Nucleus accumbens (tissue), 56 donors: ENCODE measurements around the gene LARGE2.

ENCODE experiments used
- DNase-seq, 56 donors: peaks; one replicate each; lab custom pipeline; 2025; lab: John Stamatoyannopoulos, UW

Gene LARGE2

DNA sequence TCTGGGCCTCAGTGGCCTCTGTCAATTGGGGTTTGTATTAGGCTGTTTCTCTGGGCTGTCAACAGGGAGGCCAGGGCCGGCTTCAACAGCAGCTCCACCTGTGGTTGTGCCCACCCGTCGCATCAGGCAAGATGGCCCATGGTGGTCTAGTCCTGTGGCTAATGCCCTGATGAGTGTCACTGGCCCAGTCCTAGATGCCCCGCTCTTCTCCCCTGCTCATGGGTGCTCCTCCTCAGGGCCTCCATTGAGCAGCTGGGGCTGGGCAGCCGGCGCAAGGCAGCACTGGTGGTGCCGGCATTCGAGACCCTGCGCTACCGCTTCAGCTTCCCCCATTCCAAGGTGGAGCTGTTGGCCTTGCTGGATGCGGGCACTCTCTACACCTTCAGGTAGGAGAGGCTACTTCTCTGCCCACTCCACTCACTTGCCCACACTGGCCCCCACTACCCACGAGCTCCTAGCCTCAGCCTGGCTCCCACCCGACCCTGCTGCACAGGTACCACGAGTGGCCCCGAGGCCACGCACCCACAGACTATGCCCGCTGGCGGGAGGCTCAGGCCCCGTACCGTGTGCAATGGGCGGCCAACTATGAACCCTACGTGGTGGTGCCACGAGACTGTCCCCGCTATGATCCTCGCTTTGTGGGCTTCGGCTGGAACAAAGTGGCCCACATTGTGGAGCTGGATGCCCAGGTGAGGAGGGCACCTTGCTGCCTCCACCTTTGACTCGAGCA is 5.4 kb downstream of the LARGE2 start:
- DNase-seq = no peak

DNA sequence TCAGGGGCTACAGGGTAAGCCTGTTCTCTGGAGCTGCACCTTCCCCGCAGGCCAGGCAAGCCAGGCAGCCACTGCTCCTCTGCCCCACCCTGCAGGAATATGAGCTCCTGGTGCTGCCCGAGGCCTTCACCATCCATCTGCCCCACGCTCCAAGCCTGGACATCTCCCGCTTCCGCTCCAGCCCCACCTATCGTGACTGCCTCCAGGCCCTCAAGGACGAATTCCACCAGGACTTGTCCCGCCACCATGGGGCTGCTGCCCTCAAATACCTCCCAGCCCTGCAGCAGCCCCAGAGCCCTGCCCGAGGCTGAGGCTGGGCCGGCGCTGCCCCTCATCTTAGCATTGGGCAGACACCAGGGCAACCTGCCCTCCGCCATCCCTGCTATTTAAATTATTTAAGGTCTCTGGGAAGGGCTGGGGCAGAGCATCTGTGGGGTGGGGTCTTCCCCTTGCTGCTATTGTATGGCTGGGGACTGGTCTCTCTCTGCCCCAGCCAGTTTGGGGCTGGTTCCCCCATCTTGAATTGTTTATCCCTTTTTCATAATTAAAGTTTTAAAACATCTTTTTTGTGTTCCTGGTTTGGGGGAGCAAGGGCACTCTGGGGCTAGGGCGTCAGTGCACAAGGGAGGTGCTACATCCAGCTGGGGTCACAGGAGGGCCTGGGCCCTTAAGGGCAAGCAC is 6.2 kb downstream of the LARGE2 start:
- DNase-seq = no peak

DNA sequence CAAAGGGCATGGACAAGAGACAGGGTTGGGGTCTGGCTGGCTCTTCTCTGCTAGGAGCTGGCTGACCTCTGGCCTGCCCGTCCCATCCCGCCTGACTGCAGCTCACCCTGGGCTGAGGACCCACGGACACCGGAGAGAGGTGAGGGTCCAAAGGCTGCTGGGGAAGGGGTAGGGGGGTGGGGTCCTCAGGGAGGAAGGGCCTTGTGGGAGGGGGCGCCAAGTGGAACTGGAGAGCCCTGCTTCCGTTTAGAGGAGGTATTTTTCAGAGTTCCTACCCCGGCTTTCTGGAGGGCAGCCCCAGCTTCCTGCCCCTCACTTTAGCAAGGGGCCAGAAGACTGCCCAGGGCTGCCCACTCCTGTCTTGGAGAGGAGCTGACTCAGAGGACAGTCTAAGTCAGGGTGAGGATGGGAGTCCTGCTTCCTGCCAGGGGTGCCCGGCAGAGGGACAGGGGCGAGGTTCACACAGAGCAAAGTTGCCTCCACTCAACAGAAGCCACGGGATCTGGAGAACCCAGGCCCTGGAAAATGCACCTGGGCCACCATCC is 7.1 kb downstream of the LARGE2 start:
- no peak for DNase-seq

DNA sequence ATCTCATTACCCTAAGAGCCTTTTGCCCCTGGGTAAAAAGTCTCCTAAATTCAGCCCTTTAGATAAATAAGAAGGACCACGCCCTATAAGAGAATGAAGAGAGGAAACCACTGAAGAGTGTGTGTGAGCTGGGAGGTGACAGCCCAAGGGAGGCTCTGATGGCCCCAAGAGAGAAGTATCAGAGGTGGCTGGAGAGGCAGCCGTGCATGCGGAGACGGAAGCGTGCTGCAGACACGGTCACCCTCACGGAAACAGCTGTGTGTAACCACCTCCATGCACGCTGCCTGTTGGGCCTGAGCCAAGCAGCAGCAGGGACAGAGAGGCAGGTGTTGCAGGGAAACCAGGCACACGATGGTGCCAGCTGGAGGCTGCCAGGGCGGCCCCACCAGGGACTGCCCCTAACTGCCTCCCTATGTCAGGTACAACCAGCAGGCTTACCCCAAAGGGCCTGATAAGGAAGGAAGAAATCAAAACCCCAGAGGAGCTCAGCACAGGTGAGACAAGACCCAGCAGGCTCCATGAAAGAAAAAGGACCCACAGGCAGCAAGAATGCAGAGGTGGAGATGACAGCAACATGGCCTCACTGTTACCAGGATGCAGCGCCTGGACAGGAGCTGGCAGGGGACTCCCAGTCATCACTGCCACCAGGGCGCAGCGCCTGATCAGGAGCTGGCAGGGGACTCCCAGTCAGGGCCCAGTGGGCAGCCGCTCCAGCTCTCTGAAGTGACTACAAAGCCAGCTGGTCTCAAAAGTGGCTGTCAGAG is 7.8 kb downstream of the LARGE2 start:
- peak in 11 of 56 donors; percentile 20 to 56 (median 43) for DNase-seq

DNA sequence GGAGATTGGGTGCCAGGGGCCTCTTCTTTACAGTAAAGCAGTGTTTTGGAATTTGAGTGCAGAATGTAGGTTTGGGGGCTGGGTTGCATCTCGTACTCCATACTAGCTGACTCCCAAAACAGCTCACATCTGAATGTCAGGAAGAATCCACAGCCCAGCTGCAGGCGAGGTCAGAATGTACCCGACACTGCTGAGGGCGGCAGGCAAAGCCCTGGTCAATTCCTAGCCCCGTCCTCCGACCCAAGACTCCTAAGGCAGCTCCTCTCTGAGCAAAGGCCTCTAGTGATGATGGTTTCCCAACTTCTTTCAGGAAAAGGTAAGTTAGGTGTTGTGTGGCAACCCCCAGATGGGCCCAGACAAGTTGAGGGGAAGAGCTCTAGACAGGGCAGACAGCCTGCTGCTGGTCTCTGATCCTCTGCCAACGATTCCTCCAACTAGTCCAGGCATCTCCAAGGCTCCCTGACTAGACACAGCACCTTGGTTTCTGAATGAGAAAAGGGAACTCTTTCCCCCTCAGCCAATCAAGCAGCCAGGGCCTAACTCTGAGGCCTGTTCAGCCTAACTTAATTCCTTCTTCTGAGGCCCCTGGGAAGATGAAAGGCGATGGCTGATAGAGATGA is 8.6 kb downstream of the LARGE2 start:
- DNase-seq = no peak

DNA sequence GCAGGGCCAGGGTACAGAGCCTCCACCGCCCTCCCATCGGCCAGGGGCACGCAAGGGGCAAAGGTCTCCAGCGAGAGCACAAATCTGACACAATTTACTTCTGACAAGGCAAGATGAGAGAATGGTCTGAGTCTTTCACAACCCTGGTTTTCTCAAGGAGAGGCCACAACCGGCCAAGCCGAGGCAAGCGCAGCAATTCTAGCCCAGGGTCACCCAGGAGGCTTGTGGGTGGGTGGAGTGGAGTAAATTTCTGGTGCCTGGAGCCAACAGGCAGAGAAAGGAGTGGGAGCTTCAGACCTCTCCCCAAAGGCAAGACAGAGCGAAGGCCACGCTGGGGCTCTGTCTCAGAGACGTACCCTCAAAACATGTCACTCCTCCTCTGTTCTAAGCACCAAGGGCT is 9.3 kb downstream of the LARGE2 start:
- no peak for DNase-seq

DNA sequence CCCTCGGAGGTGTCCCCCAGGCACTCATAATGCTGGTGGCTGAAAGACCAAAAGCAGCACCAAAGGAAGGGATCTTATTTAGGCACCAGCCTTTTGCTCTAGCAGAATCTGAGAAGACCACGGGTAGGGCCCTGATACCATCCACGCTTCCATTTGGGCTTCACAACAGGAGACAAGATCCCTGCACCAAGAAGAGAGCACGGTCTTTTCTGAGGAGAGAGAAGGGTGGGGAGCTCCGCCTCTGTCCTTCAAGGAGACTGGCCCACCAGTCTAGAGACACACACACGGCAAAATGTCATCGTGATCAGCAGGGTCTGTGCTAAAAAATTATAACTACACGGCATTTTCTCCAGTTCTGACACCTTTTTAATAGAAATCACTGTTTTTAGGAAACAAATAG is 9.8 kb downstream of the LARGE2 start:
- DNase-seq = no peak

DNA sequence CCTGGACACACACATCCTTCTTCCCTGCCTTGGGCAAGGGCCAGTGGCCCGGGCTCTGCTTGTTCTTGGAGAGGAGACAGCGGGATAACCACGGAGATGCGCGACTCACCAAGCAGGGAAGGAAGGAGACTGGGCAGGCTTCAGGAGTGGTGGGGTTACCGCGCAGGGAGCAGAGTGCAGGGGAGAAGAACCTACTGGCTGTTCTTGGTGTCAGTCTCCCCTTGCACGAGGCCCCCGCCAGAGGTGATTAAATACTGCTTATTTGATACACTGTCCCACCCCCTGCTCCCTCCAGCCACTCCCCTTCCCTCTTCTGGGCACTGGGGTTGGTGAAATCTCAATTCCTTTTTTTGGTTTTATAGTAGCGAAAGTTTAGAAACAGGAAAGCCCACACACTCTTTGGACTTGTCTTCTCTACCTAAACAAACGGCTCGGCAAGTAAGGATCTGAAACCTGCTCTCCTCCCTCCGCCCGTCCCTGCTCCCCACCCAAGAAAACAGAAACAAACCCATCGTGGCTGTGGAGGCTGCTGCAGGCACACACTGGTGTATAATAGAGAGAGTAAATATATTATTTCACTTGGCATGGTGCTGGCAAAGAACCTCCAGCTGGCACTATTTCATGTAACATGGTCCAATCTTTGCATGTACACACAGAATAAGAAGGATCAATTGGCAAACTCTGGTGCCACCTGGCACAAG is 10.8 kb downstream of the LARGE2 start:
- DNase-seq = no peak

DNA sequence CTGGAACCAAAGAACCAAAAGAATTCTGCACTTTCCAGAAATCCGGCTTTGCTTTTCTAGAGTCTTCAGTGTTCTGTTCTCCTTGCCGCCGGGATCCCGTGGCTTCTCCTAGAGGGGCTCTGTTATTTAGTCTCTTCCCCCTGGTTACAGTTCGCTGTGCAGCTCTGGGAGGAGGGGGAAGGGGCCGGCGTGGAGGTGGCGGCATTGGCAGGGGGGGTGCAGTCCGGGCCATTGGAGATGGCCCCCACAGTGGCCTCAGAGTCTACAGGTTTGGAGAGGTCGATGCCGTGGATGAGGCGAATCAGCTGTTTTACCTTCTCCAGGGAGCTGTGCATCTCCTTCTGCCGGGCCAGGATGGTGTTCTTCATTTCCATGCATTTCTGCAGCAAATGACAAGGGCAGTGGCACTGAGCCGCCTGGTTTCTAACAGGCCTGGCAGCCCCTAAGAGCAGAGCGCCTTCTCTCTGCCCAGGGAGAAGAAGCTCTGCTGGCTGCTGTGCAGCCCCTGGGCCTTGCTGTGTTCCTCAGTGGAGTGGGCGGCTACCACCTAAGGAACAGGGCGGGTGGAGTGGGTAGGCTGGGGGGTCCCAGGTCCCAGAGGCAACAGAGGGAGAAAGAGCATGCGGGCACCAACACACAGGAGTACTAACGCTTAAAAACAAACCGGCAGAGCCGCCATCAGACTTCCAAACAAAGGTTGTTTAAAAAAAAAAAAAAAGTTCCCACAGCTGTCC is 11.6 kb downstream of the LARGE2 start:
- no peak for DNase-seq

DNA sequence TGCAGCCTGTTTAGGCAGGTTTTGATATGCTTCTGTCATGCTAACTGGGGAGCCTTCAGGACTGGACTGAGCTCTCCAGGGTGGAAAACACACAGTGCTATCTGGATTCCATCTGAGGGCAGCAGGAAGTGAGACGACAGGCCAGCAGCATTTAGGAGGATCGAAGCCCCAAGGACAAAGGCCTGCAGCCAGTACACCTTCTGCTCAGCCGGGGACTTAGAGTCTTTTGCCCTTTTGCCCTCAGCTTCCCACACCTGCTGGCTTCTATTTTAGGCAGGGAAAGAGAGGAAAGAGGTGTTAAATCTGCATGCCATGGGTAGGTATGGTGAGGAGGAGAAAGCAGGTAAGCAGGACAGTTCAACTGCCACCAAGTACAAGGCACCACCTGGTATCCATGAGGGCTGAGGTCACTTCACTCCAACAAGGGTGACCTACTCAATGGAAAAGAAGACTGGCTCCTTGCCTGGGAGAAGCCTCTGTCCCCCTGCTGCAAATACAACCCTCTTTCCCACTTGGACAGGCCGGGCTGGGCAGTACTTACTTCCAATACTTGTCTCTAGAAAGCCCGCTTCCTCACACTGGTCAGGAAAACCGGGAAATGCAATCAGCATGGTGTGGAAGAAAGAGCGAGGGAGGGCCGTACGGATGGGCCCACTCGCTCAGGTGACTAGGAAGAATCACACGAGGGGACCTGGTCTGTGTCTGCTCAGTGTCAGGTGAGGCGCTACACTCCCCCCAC is 12.3 kb downstream of the LARGE2 start:
- DNase-seq = no peak

DNA sequence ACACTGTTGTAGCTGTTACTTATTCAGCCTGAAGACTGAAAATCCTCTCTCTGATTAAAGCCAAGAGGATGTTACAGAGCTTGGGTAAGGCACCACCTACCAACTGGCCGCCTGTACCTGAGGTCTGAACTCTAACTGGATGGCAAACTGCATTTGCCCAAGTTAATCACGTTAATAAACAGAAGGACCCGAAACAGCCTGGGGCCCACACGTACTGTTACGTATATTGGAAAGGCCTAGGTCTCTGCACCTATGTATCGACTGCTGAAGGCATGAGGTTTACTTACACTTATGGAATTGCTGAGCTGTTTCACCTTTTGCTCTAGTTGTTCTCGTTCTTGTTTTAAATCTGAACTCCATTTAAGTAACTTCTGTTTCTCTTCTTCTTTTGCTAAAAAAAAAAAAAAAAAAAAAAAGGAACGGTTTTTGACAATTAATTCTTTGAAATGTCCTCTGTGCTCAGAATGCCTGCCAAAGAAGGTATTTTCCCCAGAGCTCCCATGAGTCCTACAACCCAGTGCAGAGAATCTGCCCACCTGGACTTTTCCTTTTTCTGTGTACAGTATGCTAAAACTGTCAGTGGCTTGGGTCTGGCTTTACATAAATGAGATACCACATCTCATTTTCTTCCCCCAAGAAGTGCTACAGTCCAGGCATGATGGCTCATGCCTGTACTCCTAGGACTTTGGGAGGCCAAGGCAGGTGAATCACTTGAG is 13.1 kb downstream of the LARGE2 start:
- no peak for DNase-seq

DNA sequence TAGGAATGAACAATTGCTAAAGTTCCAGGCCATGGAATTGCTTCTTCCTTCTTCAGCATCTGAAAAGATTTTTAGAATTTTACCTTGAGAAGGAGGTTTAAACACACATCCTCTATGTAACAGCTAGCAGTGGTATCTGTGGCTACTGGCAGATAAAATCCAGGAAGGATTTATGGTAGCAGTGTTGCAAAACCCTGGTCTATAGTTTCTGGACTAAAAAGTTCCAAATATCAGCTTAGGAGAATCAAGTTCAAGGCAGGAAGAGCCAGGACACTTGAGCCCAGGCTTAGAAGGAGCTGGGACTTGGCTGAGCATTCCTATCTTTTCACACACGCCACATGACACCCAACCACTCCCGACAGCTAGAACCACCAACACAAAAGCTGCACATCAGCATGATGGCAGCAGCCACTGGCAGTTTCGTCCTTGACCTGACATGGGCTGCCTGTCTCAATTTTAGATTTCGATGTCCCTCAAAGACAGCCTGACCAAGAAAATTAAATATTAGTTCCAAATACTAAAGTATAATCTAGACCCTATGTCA is 14.1 kb downstream of the LARGE2 start:
- DNase-seq = no peak

DNA sequence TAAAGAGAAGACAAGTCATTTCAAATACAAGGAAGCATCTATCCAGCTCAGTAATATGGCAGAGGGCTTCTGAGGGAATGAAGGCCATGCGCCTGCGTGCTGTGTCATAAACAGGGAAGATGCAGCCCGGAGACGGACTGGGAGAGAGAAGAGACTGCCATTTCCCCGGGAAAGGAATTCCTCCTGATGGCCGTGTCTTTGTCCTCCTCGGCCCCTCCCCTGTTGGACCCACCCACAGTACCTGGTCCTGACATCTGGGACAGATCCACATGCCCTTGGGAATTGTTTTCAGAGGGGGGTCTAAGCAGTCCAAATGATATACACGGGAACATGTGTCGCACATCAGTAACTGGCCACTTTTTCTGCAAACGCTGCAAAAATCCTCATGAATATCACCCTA is 15.5 kb downstream of the LARGE2 start:
- no peak for DNase-seq

DNA sequence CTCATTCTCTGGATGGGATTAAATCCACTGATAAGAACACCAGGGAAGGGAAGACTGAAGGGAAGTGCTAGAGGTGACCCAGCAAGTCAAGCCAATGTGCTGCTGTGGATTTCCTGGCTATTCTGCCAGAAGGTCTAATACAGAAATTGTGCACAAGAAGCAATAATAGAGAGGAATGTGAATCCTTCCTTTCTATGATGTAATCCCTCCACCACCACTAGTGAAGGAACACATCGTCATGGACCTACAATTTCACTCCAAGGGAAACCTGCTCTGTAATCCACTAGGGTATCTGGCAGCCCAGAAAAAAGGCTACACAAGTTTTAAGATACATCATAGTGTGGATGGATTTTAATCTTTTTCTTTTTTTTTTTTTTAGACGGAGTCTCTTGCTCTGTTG is 17.4 kb downstream of the LARGE2 start:
- DNase-seq = no peak

DNA sequence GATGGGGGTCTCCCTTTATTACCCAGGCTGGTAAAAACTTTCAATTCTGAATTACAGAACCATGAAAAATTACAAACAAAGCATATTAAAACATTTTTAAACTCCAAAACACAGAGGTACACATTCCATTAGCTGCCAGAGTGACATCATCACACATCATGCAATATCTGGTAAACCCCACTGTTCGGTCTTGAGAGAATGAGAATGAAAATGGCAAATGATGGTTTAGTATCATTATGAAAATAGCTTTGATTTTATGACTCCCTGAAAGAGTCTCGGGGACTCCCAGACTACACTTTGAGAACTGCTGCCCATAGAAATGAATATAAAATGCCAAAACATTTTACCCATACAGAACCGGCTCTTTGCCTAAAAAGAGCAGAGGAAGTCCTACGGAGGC is 18.8 kb downstream of the LARGE2 start:
- no peak for DNase-seq

DNA sequence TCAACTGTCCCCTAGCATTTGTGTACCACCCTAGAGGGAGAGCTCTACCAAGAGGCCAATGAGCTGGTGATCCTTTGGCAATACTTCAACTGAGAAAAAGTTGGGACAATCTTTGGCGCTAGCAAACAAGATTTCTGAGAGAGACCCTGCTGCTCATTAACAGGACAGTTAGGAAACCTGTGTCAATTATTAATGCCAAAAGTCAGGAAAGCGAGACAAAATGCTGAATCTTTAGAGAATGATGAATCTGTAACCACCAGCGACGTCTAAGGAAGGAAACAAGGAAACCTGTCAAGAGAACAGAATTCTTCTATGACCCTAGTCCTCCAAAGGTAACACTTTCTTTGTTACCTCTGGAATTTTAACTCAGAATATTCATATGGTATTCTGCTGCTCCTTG is 19.9 kb downstream of the LARGE2 start:
- no peak for DNase-seq

DNA sequence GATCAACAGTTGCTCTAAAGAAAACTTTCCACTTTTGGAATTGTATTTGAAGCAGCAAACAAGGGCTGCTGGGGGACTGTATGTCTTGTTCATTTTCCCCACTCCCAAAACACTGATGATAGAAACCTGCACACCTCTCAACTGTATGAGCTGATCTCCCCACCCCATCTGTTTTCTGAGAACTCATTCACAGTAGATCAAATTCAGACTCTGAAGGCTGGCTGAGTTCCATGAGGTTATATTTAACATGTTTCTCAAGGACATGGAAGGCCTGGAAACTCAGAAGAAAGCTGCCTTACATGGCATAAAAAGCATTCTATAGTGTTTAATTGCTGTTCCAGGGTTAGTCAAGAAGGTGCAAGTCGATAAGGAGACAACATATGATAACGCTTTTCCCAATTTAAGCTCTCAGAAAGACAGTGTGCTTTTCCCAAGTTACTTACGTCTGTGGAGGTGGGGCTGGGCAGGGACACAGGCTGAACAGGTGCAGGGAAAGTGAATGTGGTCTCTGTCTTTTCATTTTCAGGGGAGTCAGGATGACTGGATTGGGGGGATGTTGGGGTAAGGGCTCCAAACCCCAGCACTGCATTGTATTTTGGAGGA is 23.0 kb downstream of the LARGE2 start:
- no peak for DNase-seq

DNA sequence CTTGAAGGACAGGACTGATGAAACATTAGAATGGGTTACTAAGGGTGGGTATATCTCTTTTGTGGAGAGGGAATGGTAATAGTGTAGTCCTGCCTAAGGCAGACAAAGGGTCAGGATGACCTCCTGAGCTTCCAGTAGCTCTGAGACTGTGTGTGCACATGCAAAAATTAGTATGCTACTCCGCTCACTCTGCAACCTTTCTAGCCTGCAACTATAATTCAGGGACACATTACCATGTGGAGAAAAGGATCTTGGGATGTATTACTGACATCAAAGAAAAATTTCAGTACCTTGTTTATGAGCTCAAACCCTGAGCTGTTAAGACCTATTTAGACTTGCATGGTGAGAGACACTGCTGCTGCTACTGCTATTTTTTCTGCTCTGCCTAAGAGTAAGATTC is 25.4 kb downstream of the LARGE2 start:
- no peak for DNase-seq
